ENCODE results near the gene KDM6B.

DNA sequence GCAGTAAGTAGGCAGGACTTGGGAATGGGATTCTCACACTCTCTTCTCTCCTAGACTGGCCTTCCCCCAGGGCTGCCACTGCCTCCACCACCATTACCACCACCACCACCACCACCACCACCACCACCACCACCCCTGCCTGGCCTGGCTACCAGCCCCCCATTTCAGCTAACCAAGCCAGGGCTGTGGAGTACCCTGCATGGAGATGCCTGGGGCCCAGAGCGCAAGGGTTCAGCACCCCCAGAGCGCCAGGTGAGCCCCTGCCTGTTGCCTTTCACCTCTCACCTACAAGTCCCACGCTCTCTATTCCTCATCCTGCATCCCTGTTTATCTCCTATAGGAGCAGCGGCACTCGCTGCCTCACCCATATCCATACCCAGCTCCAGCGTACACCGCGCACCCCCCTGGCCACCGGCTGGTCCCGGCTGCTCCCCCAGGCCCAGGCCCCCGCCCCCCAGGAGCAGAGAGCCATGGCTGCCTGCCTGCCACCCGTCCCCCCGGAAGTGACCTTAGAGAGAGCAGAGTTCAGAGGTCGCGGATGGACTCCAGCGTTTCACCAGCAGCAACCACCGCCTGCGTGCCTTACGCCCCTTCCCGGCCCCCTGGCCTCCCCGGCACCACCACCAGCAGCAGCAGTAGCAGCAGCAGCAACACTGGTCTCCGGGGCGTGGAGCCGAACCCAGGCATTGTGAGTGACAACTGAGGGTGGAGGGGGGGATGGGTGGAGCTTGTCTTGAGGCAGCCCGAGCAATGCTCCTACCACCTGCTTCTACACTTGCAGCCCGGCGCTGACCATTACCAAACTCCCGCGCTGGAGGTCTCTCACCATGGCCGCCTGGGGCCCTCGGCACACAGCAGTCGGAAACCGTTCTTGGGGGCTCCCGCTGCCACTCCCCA is 13.0 kb downstream of the KDM6B start:
- TF ChIP-seq SUZ12 (IDR thresholded peaks at IDR 0.05) = no peak
- no peak for TF ChIP-seq SP1 (IDR thresholded peaks at IDR 0.05)
- TF ChIP-seq LEF1 (IDR thresholded peaks at IDR 0.05; ENCODE audit: borderline replicate concordance) = no peak
- no peak for TF ChIP-seq TARDBP (IDR thresholded peaks at IDR 0.05)
- TF ChIP-seq HDGF (IDR thresholded peaks at IDR 0.05; ENCODE audit: borderline replicate concordance) = no peak
- TF ChIP-seq ARNT (IDR thresholded peaks at IDR 0.05) = no peak
- TF ChIP-seq L3MBTL2 (conservative IDR thresholded peaks at IDR 0.05) = no peak
- no peak for TF ChIP-seq FOXA1 (IDR thresholded peaks at IDR 0.05)
- TF ChIP-seq ELF4 (IDR thresholded peaks at IDR 0.05) = no peak

Measured in HEK293T (cell line).